Heart left ventricle (tissue), 13 donors: ENCODE results near the gene ACADSB.

Experiments used
- CTCF ChIP-seq, 12 donors: fragments of 200-600 bp; sonication (generic) in 4 of 12; IDR thresholded peaks; one replicate each; pipeline versions ENCODE4 v1.5.0 to v1.8.0; 2018 to 2022; ENCODE audit warnings: antibody characterized with exemption in 12 of 12, mild to moderate bottlenecking in 5 of 12
- POLR2A ChIP-seq, 2 donors: fragments of 450-650 bp; IDR thresholded peaks; one replicate each; pipeline ENCODE4 v1.6.1; 2017; ENCODE audit warnings: antibody characterized with exemption in 2 of 2, mild to moderate bottlenecking in 2 of 2, moderate library complexity in 2 of 2
- donor health status: ischemic (EF 13 %, LVEDD 7.1; RV severe dilation, severe dysfunction).
- donor health status: DM: no; HTN: yes; CAD: no.
- donor health status: DM: no; HTN: no; CAD: no.
- donor health status: ischemic (EF 25% LVEDD 6.9; RV normal size, moderate dysfunction).
- donor health status: ischemic (EF 25% LVEDD 5.7; RV mildly dilated, moderate dysfunction).
- donor health status: ischemic (EF 35%, LVEDD 5.7; RV mildly dilated, moderate dysfunction).
- donor health status: nonischemic (EF 11% LVEDD 7.7; RV severe dilation, severe dysfunction).
- donor health status: DM: yes; HTN: yes; CAD: no.
- donor health status: PGD.
- donor health status: ischemic (EF 29% LVEDD 5.4; RV normal size, mild dysfunction).
- donor health status: nonischemic (EF 23%, LVEDD 6.1; RV moderate dilation, normal function).

- TF ChIP-seq CTCF (IDR thresholded peaks at IDR 0.05) (no peak), POLR2A (IDR thresholded peaks at IDR 0.05) (no peak)
Observed at GRCh38 chr10:123087348-123087747, 78.5 kb downstream of the ACADSB start.
